ENCODE data around the gene IFIT5. TPM values are rescaled to one million over a fixed set of nuclear protein-coding genes. Genes with fewer than 3 reads are reported as not detected.

Gene IFIT5
- total RNA-seq, 3 donors from 2014 or later, result 9.8 to 19.1 (median 12.9) TPM

GRCh38 chr10:89371987-89372386 lies 42.4 kb upstream of the IFIT5 start:
- no peak for ATAC-seq
- no peak overlapping the region for H3K4me3 ChIP-seq
- no peaks in the 10 kb centered on the region for H3K36me3 ChIP-seq (ENCODE audit: low read depth)
- no peaks in the 10 kb centered on the region for H3K9me3 ChIP-seq
- TF ChIP-seq CTCF (IDR thresholded peaks at IDR 0.05), result no peak
- intact Hi-C loops (cut with DNase I, micrococcal nuclease), result no loop called here
- H3K4me1 ChIP-seq (ENCODE audit: low read depth), result peaks cover 27% of the 10 kb centered on the region
- DNase-seq, result no peak

- Histone ChIP-seq H3K9me3 (no peaks in the 10 kb centered on the region), H3K36me3 (ENCODE audit: low read depth) (no peaks in the 10 kb centered on the region), H3K4me3 (no peak overlapping the region), H3K4me1 (ENCODE audit: low read depth) (peaks cover 21% of the 10 kb centered on the region)
- ATAC-seq, result peak; percentile 97
- no peak for TF ChIP-seq CTCF (IDR thresholded peaks at IDR 0.05)
- intact Hi-C loops (cut with DNase I, micrococcal nuclease), result no loop called here
- peak in 2 of 3 donors; percentile 53 to 82 for DNase-seq
Observed at GRCh38 chr10:89373916-89374711, 40.3 kb upstream of the IFIT5 start.

GRCh38 chr10:89374713-89375141 lies 39.6 kb upstream of the IFIT5 start:
- ATAC-seq (peak; percentile 5), DNase-seq (no peak)
- intact Hi-C loops (cut with DNase I, micrococcal nuclease), result no loop called here

GRCh38 chr10:89377705-89378637 lies 36.4 kb upstream of the IFIT5 start, which contains the start of gene IFIT1B:
Gene IFIT1B (plus strand): TSS chr10:89378056. CDS start chr10:89378136, 80 bp downstream.
- TF ChIP-seq CTCF (IDR thresholded peaks at IDR 0.05), result no peak
- no peak for DNase-seq
- no peak for ATAC-seq
- Histone ChIP-seq H3K9me3 (no peaks in the 10 kb centered on the region), H3K36me3 (ENCODE audit: low read depth) (no peaks in the 10 kb centered on the region), H3K4me3 (no peak within 1 kb of the TSS), H3K4me1 (ENCODE audit: low read depth) (peaks cover 20% of the 10 kb centered on the region)
- intact Hi-C loops (cut with DNase I, micrococcal nuclease), result no loop called here

More at GRCh38 chr10:89374713-89375141, 39.6 kb upstream of the IFIT5 start:
- Histone ChIP-seq H3K4me3 (no peak overlapping the region), H3K36me3 (ENCODE audit: low read depth) (no peaks in the 10 kb centered on the region), H3K9me3 (no peaks in the 10 kb centered on the region), H3K4me1 (ENCODE audit: low read depth) (peaks cover 20% of the 10 kb centered on the region)
- no peak for TF ChIP-seq CTCF (IDR thresholded peaks at IDR 0.05)

GRCh38 chr10:89379103-89379502 lies 35.3 kb upstream of the IFIT5 start:
- Histone ChIP-seq H3K4me3 (no peak overlapping the region), H3K9me3 (no peaks in the 10 kb centered on the region), H3K4me1 (ENCODE audit: low read depth) (peaks cover 11% of the 10 kb centered on the region), H3K36me3 (ENCODE audit: low read depth) (no peaks in the 10 kb centered on the region)
- no peak for TF ChIP-seq CTCF (IDR thresholded peaks at IDR 0.05)
- intact Hi-C loops (cut with DNase I, micrococcal nuclease), result no loop called here
- ATAC-seq (no peak), DNase-seq (no peak)

Measured in mucosa of descending colon (tissue), 3 donors.